ELF-1 (cell line): ENCODE measurements around the gene PIK3CG.
"Not testable (repeated sequence)": the region's sequence is repeated elsewhere in the genome, so short reads cannot be mapped to it uniquely, and the experiment has no call there.

Source experiments
- DNase-seq: peaks from one replicate; pipeline ENCODE4 v3.0.0-alpha.2; 2016; ENCODE audit warnings: low read depth, low spot score

Gene PIK3CG

GRCh38 chr7:106938803-106939202 is 73.7 kb downstream of the PIK3CG start:
- DNase-seq: no peak

GRCh38 chr7:106944035-106944665 is 79.1 kb downstream of the PIK3CG start:
- no peak for DNase-seq

- DNase-seq: peak; percentile 88
These were observed 82.2 kb downstream of the PIK3CG start for GRCh38 chr7:106947244-106947728.

- no peak for DNase-seq
These were observed 87.0 kb downstream of the PIK3CG start for GRCh38 chr7:106952001-106952657.

- DNase-seq: no peak
These were observed 87.7 kb downstream of the PIK3CG start for GRCh38 chr7:106952658-106953231.

- no peak for DNase-seq
These were observed 89.8 kb downstream of the PIK3CG start for GRCh38 chr7:106954840-106955239.

GRCh38 chr7:106955857-106956256 is 90.8 kb downstream of the PIK3CG start:
- DNase-seq: not testable (repeated sequence)
